ENCODE results near the gene JAKMIP1.
"Not testable (repeated sequence)": the region's sequence is repeated elsewhere in the genome, so short reads cannot be mapped to it uniquely, and the experiment has no call there.

Gene JAKMIP1

DNA sequence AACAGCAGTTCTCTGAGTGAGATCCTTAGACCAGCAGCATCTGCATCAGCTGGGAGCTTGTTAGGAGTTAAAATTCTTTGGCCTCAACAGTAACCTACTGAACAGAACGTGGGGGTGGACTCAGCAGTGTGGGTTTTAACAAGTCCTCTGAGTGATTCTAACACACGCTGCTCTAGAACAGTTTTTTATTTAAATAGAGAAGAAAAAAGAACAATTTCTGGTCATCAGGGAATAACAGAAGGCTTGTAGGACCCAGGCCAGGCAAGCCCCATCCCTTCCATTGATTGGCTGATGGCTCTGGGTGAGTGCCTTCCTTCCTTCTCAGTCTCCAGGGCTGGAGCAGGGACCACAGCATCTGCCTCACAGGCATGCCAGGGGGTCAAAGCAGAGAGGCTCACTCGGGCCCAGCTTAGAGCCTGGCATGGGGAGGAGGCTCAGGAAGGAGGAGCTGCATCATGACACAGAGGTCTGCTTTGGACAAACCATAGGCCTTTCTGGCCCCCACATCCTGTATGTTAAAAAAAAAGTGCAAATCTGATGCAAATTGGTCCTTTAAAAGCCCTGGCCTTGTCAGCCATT is 56.7 kb downstream of the JAKMIP1 start:
- DNase-seq (ENCODE audit: low spot score): no peak

DNA sequence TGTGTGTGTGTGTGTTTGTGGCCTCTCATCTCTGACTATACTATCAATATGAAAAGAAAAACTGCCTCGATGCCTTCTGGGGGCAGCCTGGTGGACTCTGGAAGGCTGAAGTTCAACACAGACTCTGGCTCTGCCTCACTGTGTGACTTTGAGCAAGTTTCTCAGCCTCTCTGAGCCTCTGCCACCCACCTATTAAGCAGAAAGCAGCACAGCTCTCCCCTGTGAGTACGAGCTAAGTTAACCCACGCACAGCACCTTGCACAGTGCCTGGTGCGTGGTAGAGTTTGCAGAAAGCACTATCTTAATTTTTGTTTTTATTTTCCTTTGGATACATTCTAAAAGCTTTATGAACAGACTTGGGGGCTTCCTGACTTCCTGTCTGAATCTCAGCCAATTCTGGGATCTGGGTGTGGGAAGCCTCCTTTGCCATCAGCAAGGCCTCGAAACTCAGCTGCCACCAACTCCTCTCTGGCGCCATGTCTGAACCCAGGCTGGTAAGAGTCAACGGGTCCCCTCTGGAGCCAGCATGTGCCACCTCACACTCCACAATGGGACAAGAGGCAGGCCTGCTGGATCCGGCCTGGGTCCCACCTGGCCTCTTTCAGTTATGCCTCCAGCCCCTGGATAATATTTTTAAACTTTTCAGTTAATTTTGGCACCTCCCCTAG is 57.3 kb downstream of the JAKMIP1 start:
- DNase-seq (ENCODE audit: low spot score): no peak

DNA sequence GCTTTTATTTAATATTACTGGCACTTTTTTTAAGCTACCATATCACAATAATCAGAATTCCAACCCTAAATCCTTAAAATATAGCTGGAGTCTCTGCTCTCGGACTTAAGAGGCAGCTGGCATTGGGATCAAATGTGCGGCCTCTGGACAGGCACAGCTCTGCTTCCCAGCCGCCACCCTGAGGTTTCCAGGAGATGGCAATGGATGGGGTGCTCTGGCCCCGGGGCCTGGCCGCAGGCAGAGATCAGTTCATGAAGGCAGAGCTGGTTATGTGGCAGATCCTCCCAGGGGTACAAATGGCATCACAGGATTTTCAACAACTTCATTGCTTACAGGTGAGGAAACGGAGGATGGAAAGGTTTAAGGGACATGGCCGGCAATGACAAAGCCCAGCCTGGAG is 57.8 kb downstream of the JAKMIP1 start:
- no peak for DNase-seq (ENCODE audit: low spot score)

DNA sequence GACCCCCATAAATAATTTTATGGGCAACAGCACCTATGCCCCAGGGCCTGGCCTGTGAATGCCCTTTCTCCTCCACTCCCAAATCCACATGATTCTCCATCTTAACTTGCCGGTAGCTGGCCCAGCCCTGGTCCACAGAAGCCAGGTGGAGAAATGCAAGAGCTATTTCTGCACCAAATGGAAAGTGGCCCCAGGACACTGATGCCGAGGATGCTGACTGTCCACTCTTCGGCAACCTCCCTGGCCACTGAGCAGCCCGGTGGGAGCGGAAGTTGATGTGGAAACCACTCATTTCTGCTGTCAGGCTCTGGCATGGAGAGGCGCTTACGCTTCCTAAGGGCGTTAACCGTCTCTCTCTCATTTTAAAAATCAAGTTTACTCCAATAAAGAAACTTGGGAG is 58.8 kb downstream of the JAKMIP1 start:
- DNase-seq (ENCODE audit: low spot score): no peak

DNA sequence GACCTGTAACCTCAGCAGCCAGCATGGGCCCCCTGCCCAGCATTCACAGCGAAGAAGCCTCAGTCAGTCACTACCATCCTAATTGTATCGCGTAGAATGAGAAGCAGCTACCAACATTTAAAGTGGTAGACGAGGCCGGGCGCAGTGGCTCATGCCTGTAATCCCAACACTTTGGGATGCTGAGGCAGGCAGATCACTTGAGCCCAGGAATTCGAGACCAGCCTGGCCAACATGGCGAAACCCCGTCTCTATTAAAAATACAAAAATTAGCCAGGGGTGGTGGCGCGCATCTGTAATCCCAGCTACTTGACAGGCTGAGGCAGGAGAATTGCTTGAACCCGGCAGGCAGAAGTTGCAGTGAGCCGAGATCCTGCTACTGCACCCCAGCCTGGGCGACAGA is 59.3 kb downstream of the JAKMIP1 start:
- not testable (repeated sequence) for DNase-seq (ENCODE audit: low spot score)

DNA sequence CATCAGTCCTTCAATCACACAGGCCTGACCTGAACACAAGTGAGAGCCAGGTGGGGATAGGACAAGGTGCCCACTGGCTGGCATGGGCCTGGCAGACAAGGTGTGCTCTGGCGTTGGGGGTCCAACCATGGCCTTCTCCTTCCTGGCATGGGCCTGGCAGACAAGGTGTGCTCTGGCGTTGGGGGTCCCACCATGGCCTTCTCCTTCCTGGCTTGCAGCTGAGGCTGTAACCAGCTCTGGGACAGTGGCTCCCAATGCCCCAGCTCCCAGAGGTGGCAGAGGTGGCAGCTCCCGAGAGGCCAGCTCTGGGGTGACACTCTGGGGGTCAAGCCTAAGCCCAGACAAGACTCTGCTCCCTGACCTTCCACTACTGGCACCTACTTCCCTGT is 62.6 kb downstream of the JAKMIP1 start:
- no peak for DNase-seq (ENCODE audit: low spot score)

DNA sequence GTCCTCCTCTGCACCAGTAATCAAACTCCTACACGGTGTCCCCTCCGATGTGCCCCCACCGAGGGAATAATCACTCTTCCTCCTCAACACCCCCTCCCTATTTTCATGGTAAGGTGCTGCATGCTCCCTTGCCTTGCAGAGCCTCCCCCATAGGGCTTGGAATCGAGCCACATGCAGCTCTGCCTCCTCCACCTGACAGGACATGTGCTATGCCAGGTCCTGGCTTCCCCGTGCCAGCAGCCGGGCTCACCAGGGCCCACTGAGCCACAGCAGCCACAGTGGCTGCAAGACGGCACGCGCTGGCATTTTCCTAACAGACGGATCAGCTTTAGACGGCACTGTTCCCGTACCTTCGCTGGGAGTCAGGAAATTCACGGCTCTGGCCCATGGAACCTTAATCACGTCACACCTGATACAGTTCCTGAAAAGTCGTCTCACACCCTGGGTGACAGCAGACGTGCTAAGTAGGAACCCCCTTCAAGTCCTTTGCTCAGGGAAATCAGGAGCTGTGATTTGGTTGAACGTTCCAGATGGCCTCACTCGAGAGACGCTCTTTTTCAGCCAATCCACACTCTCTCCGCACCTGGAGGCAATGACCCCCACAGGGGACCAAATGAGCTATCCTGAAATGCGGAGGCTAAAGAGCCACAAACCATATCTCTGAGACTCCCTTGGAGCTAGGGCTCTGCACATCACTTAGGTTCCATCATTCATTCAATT is 63.2 kb downstream of the JAKMIP1 start:
- DNase-seq (ENCODE audit: low spot score): no peak

DNA sequence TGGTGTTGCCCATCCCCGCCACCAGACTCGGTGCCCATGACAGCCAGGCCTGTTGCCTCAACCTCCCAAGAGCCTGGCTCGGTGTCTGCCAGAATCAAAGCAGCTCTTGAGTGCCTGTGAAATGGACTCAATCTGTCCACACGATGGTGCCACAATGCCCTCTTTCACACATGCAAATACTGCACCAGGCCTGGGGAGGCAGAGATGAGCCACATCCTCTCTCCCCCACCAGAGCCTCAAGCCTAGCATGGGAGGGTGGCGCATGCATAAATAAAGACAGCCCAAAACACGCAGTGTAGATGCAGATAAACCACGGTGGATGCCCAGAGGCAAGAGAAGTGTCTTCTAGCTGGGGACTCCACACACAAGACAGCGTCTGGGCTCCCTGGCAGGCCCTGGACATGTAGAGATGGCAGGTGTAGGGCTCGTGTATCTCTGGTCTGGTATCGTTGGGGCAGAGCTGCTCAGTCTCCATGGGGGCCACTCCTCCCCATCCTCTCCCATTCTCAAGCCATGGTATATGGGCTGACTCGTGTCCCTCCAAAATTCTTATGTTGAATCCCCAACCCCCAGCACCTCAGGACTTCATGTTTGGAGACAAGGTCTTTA is 65.6 kb downstream of the JAKMIP1 start:
- DNase-seq (ENCODE audit: low spot score): no peak

DNA sequence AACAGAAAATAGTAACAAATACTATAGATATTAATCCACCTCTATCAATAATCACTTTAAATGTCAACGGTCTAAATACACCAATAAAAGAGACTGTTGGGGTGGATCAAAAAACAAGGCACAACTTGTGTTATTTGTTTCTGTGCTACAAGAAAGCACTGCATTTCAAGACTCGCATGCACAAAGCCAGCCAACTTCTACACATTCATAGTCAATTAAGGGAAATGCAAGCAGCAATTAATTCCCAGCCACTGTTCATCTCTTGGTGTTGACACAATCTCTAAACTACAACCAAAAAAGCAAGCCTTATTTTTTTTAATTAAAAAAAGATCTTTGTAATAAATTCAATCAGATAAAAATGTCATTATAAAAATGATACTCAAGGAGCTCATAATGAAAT is 67.6 kb downstream of the JAKMIP1 start:
- no peak for DNase-seq (ENCODE audit: low spot score)

DNA sequence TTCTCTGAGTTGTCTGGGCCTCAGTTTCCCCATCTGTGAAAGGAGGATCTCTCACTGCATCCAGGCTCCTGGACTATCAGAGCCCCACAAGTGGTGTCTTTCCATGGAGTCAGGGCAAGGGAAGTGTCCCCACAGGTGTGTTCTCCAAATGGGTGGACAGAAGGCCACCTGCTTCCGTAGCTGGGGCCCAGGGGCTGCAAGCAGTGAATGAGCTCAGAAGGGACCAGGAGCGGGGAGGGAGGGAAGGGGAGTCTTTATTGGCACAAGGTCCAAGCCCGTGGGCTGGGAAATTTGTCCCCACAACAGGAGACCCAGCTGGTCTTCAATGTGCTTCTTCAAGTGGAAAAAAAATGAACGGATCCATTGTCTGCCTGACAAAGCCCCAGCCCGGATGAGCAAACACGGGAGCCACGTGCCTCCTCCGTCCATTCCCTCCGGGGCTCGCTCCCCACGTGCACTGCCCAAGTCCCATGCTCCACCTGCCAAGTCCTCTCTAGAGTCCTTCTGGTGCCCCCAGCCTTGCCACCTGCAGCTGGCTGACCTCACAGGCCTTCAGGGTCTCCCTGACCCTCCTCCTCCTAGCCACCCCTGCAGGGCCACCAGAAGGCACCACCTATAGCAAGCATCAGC is 72.0 kb downstream of the JAKMIP1 start:
- no peak for DNase-seq (ENCODE audit: low spot score)

DNA sequence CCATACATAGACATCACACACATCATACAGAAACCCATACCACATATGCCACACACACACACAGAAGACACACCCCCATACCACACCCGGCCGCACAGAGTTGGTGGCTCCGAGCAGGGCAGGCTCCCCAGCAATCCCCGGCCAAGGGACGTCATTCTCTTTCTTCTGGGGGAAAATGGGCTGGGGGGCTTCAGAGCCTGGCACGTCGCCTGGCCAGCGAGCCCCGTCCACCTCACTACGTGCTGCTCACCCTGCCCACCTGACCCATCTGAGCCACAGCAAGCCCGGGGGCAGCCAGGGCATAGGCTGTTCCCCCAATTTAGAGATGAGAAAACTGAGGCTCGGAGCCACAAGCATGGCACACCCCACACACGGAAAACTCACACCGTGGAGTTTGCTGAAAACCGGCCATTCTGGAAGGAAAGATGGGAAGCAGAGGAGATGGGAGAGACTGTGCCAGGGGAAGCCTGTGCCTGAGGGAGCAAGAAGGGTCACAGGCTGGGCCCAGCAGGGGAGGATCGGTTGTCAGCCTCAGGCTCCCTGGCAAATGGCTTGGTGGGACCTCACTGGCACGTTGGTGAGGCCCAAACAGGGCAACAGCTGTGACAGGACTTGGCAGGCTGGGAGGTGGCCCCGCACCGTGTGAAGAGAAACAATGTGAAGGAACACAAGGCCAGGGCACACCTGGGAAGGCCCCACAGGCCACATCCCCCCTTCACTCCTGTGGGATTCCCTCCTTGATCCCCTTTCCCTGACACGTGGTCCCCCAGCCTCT is 73.2 kb downstream of the JAKMIP1 start:
- no peak for DNase-seq (ENCODE audit: low spot score)

DNA sequence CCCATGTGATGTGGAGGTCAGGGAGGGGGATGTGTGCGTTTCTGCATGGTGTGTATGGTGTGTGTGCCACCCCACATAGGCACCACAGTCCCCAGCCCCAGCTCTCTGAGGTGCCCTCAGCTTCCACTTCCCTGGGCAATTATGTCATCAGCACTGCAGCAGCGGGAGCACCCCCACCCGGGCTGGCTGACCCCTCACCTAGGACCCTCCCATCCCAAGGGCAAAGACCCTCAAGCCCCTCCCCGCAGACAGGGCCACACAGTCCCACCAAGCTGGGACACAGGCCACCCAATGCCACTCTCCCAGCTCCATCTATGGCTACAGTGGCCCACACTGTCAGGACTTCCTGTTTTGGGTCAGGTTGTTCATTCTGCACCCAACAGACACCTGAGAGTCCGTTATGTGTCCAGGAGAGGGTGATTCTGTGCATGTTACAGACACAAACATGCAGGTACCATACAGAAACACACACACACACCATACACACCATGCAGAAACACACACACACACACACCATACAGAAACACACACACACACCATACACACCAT is 75.2 kb downstream of the JAKMIP1 start:
- no peak for DNase-seq (ENCODE audit: low spot score)

DNA sequence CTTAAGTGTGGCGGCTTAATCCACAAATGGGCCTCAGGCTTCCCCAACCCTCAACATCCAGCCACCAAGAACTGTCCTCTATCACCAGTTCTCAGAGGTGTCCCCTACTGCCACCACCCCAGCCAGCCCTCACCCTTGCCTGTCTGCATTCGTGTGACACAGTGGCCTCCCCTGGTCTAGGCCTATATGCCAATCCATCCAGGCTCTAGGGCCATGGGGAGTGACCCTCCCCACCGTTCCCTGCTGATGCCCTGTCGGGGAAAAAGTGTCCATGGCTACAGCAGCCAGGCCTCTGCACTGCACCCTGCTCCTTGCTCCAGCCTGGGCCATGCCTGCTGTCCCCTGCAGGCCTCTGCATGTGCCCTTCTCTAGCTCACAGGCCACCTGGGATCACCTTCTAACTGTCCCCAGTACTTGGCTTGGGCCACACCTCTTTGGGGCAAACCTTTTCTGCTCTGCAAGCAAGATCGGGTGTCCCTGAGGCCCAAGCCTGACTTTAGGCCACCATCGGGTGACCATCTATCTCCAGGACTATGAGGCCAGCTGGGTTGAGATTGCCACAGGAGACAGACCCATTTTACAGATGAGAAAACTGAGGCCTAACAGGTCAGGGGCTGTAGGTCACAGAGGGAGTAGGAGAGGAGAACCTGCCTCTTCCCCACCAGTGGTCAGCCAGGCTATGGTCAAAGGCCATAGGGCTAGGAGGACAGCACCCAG is 75.8 kb downstream of the JAKMIP1 start:
- no peak for DNase-seq (ENCODE audit: low spot score)

DNA sequence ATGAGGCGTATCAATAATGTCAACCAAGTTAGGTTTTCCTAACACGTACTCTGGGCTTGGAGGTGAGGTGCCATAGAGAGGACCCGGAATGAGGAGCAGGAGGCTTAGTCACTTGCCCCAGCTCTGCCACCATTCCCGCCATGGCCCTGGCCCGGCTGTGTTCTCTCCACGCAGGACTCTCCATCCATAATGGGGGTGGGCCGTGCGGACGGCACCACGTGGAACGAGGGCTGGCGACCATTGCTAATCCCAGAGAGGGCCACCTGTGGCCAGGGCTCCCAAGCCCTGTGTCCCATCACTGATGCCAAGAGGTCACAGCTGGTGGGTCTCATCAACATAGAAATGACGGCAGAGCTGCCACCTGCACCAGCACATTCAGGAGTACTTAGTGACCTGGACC is 76.4 kb downstream of the JAKMIP1 start:
- no peak for DNase-seq (ENCODE audit: low spot score)

DNA sequence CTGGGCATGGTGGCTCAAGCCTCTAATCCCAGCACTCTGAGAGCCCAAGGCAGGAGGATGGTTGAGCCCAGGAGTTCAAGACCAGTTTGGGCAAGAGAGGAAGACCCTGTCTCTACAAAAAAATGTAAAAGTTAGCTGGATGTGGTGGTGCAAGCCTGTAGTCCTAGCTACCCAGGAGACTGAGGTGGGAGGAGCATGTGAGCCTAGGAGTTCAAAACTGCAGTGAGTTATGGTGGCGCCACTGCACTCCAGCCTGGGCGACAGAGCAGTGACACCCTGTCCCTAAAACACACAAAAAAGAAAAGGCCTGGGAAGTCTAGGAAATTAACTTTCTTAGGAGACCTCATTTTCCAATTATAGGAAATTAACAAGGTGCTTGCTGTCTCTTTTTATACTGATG is 76.8 kb downstream of the JAKMIP1 start:
- no peak for DNase-seq (ENCODE audit: low spot score)

DNA sequence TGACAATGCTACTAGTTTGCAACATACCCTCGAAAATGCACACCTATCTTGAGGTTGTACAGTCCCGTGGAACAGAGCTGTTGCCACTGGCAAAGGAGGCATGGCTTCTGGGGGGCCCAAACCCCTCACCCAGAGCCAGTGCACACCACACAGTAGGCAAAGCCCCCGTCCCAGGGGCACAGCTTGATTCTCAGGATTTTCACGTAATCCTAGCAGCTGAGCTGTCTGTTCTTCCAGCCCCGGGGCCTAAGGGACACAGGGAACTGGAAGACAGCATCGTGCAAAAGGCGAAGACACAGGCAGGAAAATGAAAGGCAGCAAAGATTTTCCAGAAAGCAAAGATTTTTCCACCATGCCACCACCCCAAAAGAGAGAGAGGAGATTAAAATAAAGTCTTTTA is 77.2 kb downstream of the JAKMIP1 start:
- no peak for DNase-seq (ENCODE audit: low spot score)

DNA sequence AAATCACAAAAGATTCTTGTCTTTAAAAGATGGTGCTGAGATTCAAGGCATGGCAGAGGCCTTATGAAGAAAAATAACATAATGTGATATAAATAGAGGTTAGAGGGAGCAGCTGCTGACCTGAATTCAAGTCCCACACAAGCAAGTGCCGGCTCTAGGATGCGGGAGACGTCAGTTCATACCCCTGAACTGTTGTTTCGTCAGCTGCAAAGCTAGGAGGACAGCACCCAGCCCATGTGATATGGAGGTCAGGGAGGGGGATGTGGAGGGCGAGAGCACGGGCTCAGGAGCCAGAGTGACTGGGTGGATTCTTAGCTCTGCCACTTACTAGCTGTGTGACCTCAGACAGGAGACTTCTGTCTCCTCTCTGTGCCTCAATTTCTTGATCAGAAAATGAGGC is 77.9 kb downstream of the JAKMIP1 start:
- DNase-seq (ENCODE audit: low spot score): no peak

DNA sequence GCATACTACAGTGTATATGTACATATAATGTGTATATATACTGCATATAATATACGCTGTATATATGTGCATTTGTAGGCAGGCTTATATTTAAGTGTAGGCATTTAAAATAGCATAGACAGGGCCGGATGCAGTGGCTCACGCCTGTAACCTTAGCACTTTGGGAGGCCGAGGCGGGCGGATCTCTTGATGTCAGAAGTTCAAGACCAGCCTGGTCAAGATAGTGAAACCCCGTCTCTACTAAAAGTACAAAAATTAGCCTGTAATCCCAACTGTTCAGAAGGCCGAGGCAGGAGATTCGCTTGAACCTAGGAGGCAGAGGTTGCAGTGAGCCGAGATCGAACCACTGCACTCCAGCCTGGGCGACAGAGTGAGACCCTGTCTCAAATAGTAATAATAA is 78.4 kb downstream of the JAKMIP1 start:
- DNase-seq (ENCODE audit: low spot score): no peak

DNA sequence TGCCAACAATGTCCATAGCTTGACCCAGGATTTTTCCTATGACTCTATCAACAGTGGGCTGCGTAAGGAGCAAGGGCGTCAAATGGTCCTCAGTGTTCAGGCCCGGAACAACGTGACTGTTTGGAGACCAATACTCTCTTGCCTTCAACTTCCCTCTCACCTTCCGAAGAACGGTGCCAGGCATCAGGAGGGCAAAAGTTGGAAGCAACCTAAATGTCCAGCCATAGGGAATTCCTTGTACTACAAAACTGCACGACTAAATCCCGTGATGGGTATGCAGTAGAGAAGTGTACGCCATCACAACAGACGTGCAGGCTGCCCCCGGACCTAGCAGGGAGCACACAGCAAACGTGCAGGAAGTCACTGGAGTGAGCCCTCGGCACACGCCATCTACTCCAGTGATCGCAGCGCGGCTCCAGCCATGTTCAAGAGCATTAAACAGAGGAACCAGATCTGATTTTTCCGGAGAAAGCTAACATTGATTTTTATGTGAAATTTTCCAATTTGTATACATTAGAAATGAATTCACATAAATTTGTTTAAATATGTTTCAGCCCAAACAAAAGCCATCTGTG is 79.0 kb downstream of the JAKMIP1 start:
- DNase-seq (ENCODE audit: low spot score): no peak

DNA sequence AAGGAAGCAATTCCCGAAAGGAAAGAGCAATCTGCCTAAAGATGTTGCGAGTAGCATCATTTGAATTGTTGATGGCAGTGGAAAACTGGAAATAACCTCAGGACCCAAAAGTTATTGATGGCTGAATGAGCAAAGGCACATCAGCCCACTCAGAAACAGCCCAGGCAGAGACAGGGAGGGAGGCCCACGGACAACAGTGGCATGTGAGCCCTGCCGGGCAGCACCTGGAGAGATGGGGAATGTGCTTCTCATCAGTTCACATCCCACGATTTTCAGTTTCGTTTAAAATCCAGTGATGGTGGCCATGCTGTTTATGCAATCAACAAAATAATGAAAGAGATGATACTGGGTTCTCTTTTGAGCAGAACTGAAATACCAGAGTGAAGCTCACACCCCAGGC is 80.0 kb downstream of the JAKMIP1 start:
- DNase-seq (ENCODE audit: low spot score): no peak
